Measurements from ENCODE around the gene RNASE7. TPM values are rescaled to one million over a fixed set of nuclear protein-coding genes. Genes with fewer than 3 reads are reported as not detected.

The RNASE7 gene
- total RNA-seq, 1 experiment from 2014 or later: not detected

DNA sequence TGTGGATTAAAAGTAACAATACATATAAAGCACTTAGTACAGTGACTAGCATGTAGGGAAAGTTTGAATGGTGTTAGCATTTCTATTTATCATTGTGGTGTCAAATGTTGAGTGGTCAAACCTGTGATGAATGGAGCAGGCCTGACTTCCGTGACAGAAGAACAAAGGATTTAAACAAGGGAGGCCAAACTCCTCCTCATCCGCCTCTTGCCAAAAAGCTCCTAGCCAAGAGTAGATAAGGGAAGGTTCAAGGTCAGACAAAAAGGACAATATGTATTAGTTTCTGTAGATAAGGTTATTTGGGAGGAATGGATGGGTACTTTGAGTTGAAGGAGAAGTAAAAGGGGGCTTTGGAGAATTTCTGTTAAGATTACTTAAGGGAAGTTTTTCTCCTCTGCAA is 6.5 kb downstream of the RNASE7 start:
- CTCF ChIA-PET: no interaction called here
- no peak for TF ChIP-seq EZH2phosphoT487 (IDR thresholded peaks at IDR 0.05; ENCODE audit: borderline replicate concordance, low read length)
- TF ChIP-seq CTCF (conservative IDR thresholded peaks at IDR 0.05; ENCODE audit: low read depth, low read length): no peak
- no peak for TF ChIP-seq EZH2 (IDR thresholded peaks at IDR 0.05; ENCODE audit: low read length, unreplicated experiment)
- ATAC-seq: no peak

GRCh38 chr14:21049271-21049673 is 7.1 kb downstream of the RNASE7 start:
- Histone ChIP-seq H3K4me2 (ENCODE audit: low read length) (no peak overlapping the region), H3K4me3 (ENCODE audit: low read length) (no peak overlapping the region), H2AFZ (ENCODE audit: low read length) (no peak overlapping the region), H3K9me2 (replicated peaks; ENCODE audit: low read length) (no peaks in the 10 kb centered on the region), H3K9ac (ENCODE audit: low read length) (no peak overlapping the region), H3F3A (ENCODE audit: low read length, unreplicated experiment) (no peaks in the 10 kb centered on the region), H3K4me1 (ENCODE audit: insufficient read depth, low read length) (no peaks in the 10 kb centered on the region), H3K27ac (ENCODE audit: low read length) (no peak overlapping the region), H3K36me3 (ENCODE audit: low read depth, low read length) (no peaks in the 10 kb centered on the region), H3K27me3 (ENCODE audit: low read length) (peaks cover 54% of the 10 kb centered on the region), H4K20me1 (ENCODE audit: low read length) (no peaks in the 10 kb centered on the region), H3K79me2 (ENCODE audit: low read length) (no peaks in the 10 kb centered on the region), H3K9me3 (ENCODE audit: low read length) (no peaks in the 10 kb centered on the region)
- ChIA-PET POLR2A (ENCODE audit: unreplicated experiment) (no interaction called here), CTCF (no interaction called here)
- no TSS peak for BruUV-seq (replicated peaks)
- TF ChIP-seq EZH2 (IDR thresholded peaks at IDR 0.05; ENCODE audit: low read length, unreplicated experiment): no peak
- TF ChIP-seq EZH2phosphoT487 (IDR thresholded peaks at IDR 0.05; ENCODE audit: borderline replicate concordance, low read length): no peak
- TF ChIP-seq CTCF (conservative IDR thresholded peaks at IDR 0.05; ENCODE audit: low read depth, low read length): no peak
- intact Hi-C loops (cut with micrococcal nuclease): no loop called here
- ATAC-seq: no peak
- DNase-seq: no peak

More for the DNA sequence above, 6.5 kb downstream of the RNASE7 start:
- Histone ChIP-seq H3K9me3 (ENCODE audit: low read length) (no peaks in the 10 kb centered on the region), H3K36me3 (ENCODE audit: low read depth, low read length) (no peaks in the 10 kb centered on the region), H3K27me3 (ENCODE audit: low read length) (peaks cover 54% of the 10 kb centered on the region), H3K9me2 (replicated peaks; ENCODE audit: low read length) (no peaks in the 10 kb centered on the region), H3K4me2 (ENCODE audit: low read length) (no peak overlapping the region), H3K27ac (ENCODE audit: low read length) (no peak overlapping the region), H2AFZ (ENCODE audit: low read length) (no peak overlapping the region), H3F3A (ENCODE audit: low read length, unreplicated experiment) (no peaks in the 10 kb centered on the region), H4K20me1 (ENCODE audit: low read length) (no peaks in the 10 kb centered on the region), H3K79me2 (ENCODE audit: low read length) (no peaks in the 10 kb centered on the region), H3K4me3 (ENCODE audit: low read length) (no peak overlapping the region), H3K9ac (ENCODE audit: low read length) (no peak overlapping the region), H3K4me1 (ENCODE audit: insufficient read depth, low read length) (no peaks in the 10 kb centered on the region)
- intact Hi-C loops (cut with micrococcal nuclease): no loop called here
- POLR2A ChIA-PET (ENCODE audit: unreplicated experiment): no interaction called here
- no TSS peak for BruUV-seq (replicated peaks)
- no peak for DNase-seq

DNA sequence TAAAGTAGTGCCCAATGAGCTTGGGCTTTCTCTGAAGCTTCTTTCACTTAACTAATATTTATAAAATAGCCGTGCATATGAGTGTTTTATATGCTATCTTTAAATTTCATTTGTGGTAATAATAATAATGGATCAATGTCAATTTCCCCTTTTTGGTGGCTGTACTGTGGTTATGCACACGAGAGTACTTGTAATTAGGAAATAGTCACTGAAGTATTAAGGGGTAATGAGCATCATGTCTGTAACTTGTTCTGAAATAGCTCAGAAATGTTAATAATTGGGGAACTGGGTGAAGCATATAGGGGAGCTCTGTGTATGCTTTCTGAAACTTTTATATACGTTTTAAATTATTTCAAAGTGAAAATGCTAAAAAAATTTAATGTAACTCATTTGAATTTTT is 8.4 kb downstream of the RNASE7 start:
- Histone ChIP-seq H3F3A (ENCODE audit: low read length, unreplicated experiment) (no peaks in the 10 kb centered on the region), H3K4me1 (ENCODE audit: insufficient read depth, low read length) (no peaks in the 10 kb centered on the region), H3K4me2 (ENCODE audit: low read length) (no peak overlapping the region), H3K79me2 (ENCODE audit: low read length) (no peaks in the 10 kb centered on the region), H2AFZ (ENCODE audit: low read length) (no peak overlapping the region), H3K36me3 (ENCODE audit: low read depth, low read length) (no peaks in the 10 kb centered on the region), H4K20me1 (ENCODE audit: low read length) (no peaks in the 10 kb centered on the region), H3K9ac (ENCODE audit: low read length) (no peak overlapping the region), H3K9me2 (replicated peaks; ENCODE audit: low read length) (no peaks in the 10 kb centered on the region), H3K4me3 (ENCODE audit: low read length) (no peak overlapping the region), H3K27me3 (ENCODE audit: low read length) (peaks cover 42% of the 10 kb centered on the region), H3K27ac (ENCODE audit: low read length) (no peak overlapping the region), H3K9me3 (ENCODE audit: low read length) (no peaks in the 10 kb centered on the region)
- POLR2A ChIA-PET (ENCODE audit: unreplicated experiment): no interaction called here
- no peak for ATAC-seq
- no peak for TF ChIP-seq EZH2phosphoT487 (IDR thresholded peaks at IDR 0.05; ENCODE audit: borderline replicate concordance, low read length)
- TF ChIP-seq CTCF (conservative IDR thresholded peaks at IDR 0.05; ENCODE audit: low read depth, low read length): no peak
- no peak for TF ChIP-seq EZH2 (IDR thresholded peaks at IDR 0.05; ENCODE audit: low read length, unreplicated experiment)
- DNase-seq: no peak
- BruUV-seq (replicated peaks): no TSS peak
- intact Hi-C loops (cut with micrococcal nuclease): no loop called here
- CTCF ChIA-PET: interaction anchor here (0.6 kb wide), 1 partner anchor 40 kb away, joined by 3 read pairs; no protein-coding TSS in a partner anchor
